Gastrocnemius medialis (tissue), 4 donors: ENCODE results near the gene DUSP19. TPM values are rescaled to one million over a fixed set of nuclear protein-coding genes. Genes with fewer than 3 reads are reported as not detected.

Experiments
- total RNA-seq, 4 donors: library from RNA; depleted of rRNA; stranded (reverse); fragments of >200 nt; gene quantifications; one replicate each; pipeline versions ENCODE4 v1.1.0 to v1.2.3, GENCODE V29; 2016

The DUSP19 gene
- total RNA-seq, 4 donors from 2014 or later, result 0.47 to 5.9 (median 2.1) TPM

Other genes starting within 250 kb of the DUSP19 start
- 10 to 100 TPM in 1 of 4 donors, 1 to 10 TPM in 3; 1.3 to 31.3 (median 4.3) TPM for gene FRZB, start 212.1 kb upstream of the DUSP19 start, total RNA-seq
- gene NCKAP1, start 40.3 kb upstream of the DUSP19 start, total RNA-seq, result 100 to 1,000 TPM; 152 to 303 (median 168) TPM
- gene NUP35, start 45.7 kb downstream of the DUSP19 start, total RNA-seq, result 1 to 10 TPM; 3.6 to 9.7 (median 5.6) TPM